GM19239 (cell line): ENCODE results near the gene DNAJC1.
A peak's percentile ranks its signal among the peaks of the same experiment; 100 is the strongest.
"Not testable (repeated sequence)": the region's sequence is repeated elsewhere in the genome, so short reads cannot be mapped to it uniquely, and the experiment has no call there.

ENCODE experiments used
- DNase-seq: peaks from one replicate; pipeline ENCODE4 v3.0.0; 2011; ENCODE audit warnings: low spot score; ENCODE audit not compliant: insufficient read length
- FAIRE-seq: peaks from 2 replicates; lab custom pipeline; 2011; peaks lifted over from hg19 to GRCh38; lab: Jason Lieb, UNC

Gene DNAJC1

DNA sequence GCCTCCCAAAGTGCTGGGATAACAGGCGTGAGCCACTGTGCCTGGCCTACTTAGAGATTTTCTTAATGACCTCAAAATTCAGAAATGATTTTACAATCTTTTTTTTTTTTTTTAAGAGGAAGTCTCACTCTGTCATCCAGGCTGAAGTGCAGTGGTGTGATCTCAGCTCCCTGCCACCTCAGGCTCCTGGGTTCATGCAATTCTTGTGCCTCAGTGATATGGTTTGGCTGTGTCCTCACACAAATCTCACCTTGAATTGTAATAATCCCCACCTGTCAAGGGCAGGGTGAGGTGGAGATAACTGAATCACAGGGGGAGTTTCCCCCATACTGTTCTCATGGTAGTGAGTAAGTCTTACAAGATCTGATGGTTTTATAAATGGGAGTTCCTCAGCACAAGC lies 159.9 kb downstream of the DNAJC1 start:
- FAIRE-seq, result no peak
- DNase-seq, result no peak

DNA sequence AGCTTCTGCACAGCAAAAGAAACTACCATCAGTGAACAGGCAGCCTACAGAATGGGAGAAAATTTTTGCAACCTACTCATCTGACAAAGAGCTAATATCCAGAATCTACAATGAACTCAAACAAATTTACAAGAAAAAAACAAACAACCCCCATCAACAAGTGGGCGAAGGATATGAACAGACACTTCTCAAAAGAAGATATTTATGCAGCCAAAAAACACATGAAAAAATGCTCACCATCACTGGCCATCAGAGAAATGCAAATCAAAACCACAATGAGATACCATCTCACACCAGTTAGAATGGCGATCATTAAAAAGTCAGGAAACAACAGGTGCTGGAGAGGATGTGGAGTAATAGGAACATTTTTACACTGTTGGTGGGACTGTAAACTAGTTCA lies 162.3 kb downstream of the DNAJC1 start:
- not testable (repeated sequence) for FAIRE-seq, DNase-seq

GRCh38 chr10:21837487-21837886 lies 166.0 kb downstream of the DNAJC1 start:
- DNase-seq, FAIRE-seq: not testable (repeated sequence)

GRCh38 chr10:21834574-21834973 lies 169.0 kb downstream of the DNAJC1 start:
- FAIRE-seq, DNase-seq: not testable (repeated sequence)

GRCh38 chr10:21832821-21833130 lies 170.8 kb downstream of the DNAJC1 start:
- FAIRE-seq (no peak), DNase-seq (no peak)

- FAIRE-seq (no peak), DNase-seq (no peak)
These were observed 171.3 kb downstream of the DNAJC1 start for GRCh38 chr10:21831986-21832820.

DNA sequence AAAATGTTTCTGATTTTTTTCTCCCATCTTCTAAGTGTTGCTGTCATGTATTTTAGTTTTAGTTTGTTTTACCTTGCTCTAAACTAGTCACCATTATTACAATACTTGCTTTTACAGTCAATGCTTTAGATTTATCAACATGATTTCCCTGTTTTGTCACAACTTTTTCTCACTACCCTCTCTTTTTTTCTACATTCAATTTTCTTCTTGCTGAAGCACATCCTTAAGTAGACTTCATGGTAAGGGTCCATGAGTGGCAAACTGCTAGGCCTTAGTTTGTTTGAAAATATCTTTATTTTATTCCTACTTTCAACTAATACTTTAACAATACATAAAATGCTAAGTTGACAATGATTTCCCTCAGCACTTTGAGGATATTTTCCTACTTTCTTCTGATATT lies 173.5 kb downstream of the DNAJC1 start:
- no peak for FAIRE-seq
- DNase-seq, result no peak

- FAIRE-seq (no peak), DNase-seq (no peak)
These were observed 176.2 kb downstream of the DNAJC1 start for GRCh38 chr10:21827308-21827707.

- FAIRE-seq, result no peak
- no peak for DNase-seq
These were observed 176.8 kb downstream of the DNAJC1 start for GRCh38 chr10:21826725-21827124.

DNA sequence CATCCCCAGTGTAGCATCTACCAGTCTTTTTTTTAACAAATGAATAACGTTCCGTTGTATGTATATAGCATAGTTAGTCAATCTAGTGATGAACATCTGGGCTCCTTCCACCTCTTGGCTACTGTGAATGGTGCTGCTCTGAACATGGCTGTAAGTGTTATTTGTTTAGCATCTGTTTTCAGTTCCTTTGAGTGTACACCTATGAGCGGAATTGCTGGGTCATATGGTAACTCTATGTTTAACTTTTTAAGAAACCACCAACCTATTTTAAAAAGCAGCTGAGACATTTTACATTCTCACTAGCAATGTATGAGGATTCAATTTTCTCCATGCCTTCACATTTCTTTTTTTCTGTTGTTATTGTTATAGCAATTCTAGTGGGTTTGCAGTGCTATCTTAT lies 178.2 kb downstream of the DNAJC1 start:
- DNase-seq (no peak), FAIRE-seq (no peak)

- FAIRE-seq (no peak), DNase-seq (no peak)
These were observed 179.1 kb downstream of the DNAJC1 start for GRCh38 chr10:21824409-21824808.

DNA sequence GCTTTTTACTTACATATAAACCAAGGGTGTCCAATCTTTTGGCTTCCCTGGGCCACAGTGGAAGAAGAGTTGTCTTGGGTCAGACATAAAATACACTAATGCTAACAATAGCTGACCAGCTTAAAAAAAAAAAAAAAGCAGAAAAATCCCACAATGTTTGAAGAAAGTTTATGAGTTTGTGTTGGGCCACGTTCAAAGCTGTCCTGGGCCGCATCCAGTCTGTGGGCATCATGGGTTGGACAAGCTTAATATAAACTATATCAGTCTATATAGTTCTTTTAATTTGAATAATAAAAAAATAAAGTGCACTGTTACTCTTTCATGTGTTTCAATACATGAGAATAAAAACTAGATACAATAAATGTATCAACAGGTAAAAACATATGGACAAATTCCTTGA lies 179.9 kb downstream of the DNAJC1 start:
- DNase-seq, result no peak
- no peak for FAIRE-seq

- FAIRE-seq, DNase-seq: not testable (repeated sequence)
These were observed 181.3 kb downstream of the DNAJC1 start for GRCh38 chr10:21822273-21822672.

GRCh38 chr10:21820952-21821351 lies 182.6 kb downstream of the DNAJC1 start:
- FAIRE-seq, result no peak
- no peak for DNase-seq

- FAIRE-seq, DNase-seq: not testable (repeated sequence)
These were observed 185.1 kb downstream of the DNAJC1 start for GRCh38 chr10:21818416-21818815.

GRCh38 chr10:21814866-21815265 lies 188.7 kb downstream of the DNAJC1 start:
- FAIRE-seq (no peak), DNase-seq (no peak)

GRCh38 chr10:21813946-21814345 lies 189.6 kb downstream of the DNAJC1 start:
- peak; percentile 23 for FAIRE-seq
- no peak for DNase-seq

DNA sequence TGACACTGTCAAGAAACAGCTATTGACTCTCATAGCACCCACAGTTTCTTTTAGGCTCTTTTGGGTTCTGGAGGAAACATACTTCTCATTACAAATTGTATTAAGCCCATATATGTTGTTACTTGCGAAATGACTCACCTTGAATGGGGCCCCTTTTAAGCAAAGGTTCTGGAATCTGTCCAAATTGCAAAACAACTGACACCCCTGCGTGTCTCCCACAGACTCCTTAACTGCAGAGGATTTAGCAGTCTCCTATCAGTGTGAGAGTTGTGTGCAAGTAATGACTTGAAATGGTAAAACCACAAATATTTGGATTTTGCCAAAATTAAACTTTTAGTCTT lies 192.3 kb downstream of the DNAJC1 start:
- FAIRE-seq (no peak), DNase-seq (no peak)

GRCh38 chr10:21810582-21811244 lies 192.8 kb downstream of the DNAJC1 start:
- no peak for DNase-seq
- FAIRE-seq, result no peak

GRCh38 chr10:21808550-21808949 lies 195.0 kb downstream of the DNAJC1 start:
- no peak for FAIRE-seq

GRCh38 chr10:21807180-21807579 lies 196.3 kb downstream of the DNAJC1 start:
- no peak for FAIRE-seq
- DNase-seq, result no peak

More at GRCh38 chr10:21808550-21808949, 195.0 kb downstream of the DNAJC1 start:
- no peak for DNase-seq

DNA sequence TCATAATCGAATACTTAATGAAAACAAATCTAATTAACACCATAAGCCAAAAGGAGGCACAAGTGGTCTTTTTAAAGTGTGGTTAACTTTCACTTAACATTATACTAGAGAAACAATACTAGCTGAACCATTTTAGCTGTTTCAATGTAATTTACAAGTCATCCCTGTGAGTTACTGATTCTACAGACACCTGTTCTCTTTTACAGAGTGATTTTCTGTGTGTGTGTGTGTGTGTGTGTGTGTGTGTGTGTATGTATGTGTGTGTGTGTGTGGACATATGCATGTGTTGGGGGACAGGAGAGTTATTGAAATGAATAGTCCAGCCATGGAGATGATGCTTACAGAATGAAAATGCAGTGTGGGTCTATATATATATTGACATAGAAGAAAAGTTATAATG lies 200.2 kb downstream of the DNAJC1 start:
- no peak for DNase-seq
- FAIRE-seq, result no peak
